H1 (cell line): ENCODE data around the gene RAB21. TPM values are rescaled to one million over a fixed set of nuclear protein-coding genes. Genes with fewer than 3 reads are reported as not detected.

Source experiments
- CTCF ChIA-PET: fragments of 300-600 bp; sonication (Branson Sonifier 250); formaldehyde crosslinking; loops from one replicate; lab custom pipeline; 2021; ENCODE audit not compliant: partially characterized antibody; lab: Charles Lee
- POLR2A ChIA-PET: fragments of 300-600 bp; sonication (Branson Sonifier 250); formaldehyde crosslinking; loops from one replicate; lab custom pipeline; 2021; ENCODE audit warnings: inconsistent platforms; ENCODE audit not compliant: partially characterized antibody; lab: Charles Lee
- DNase-seq, 2 experiments: peaks; one replicate each; pipeline versions ENCODE4 v3.0.0 to v3.0.0-alpha.2; 2010 to 2022; ENCODE audit warnings: low spot score in 2 of 2, low read depth in 1 of 2, mixed read lengths in 1 of 2
- FAIRE-seq: peaks from 2 replicates; lab custom pipeline; 2011; peaks lifted over from hg19 to GRCh38; lab: Jason Lieb, UNC
- H2AFZ ChIP-seq: 2 replicates; pipeline ENCODE4 v1.8.1; 2012; ENCODE audit warnings: low read length, inconsistent platforms
- H2AK5ac ChIP-seq: 2 replicates; pipeline ENCODE4 v1.6.1; 2013; ENCODE audit warnings: low read depth, low read length
- H2BK120ac ChIP-seq: replicated peaks from 2 replicates; pipeline ENCODE3; 2013; ENCODE audit warnings: low read depth, low read length, inconsistent platforms
- H2BK12ac ChIP-seq: 2 replicates; pipeline ENCODE4 v1.6.1; 2013; ENCODE audit warnings: low read depth, low read length
- H2BK15ac ChIP-seq: 2 replicates; pipeline ENCODE4 v1.6.1; 2013; ENCODE audit warnings: low read length
- H2BK20ac ChIP-seq: 2 replicates; pipeline ENCODE4 v1.6.1; 2013; ENCODE audit warnings: low read length
- H2BK5ac ChIP-seq: 2 replicates; pipeline ENCODE4 v1.6.1; 2013; ENCODE audit warnings: low read depth, low read length
- H3K14ac ChIP-seq: 2 replicates; pipeline ENCODE4 v1.6.1; 2013; ENCODE audit warnings: inconsistent platforms; ENCODE audit not compliant: insufficient read length
- H3K18ac ChIP-seq: 2 replicates; pipeline ENCODE4 v1.6.1; 2013; ENCODE audit warnings: low read length; ENCODE audit errors: extremely low read depth
- H3K23ac ChIP-seq: 2 replicates; pipeline ENCODE4 v1.6.1; 2013; ENCODE audit warnings: inconsistent platforms; ENCODE audit not compliant: insufficient read length
- H3K23me2 ChIP-seq: 2 replicates; pipeline ENCODE4 v1.6.1; 2013; ENCODE audit warnings: low read depth, low read length
- H3K27ac ChIP-seq: 2 replicates; pipeline ENCODE4 v1.6.1; 2011; ENCODE audit warnings: low read depth, low read length, inconsistent platforms
- H3K27me3 ChIP-seq, 4 experiments: replicated peaks in 1 of 4; 1 replicate in 1 of 4; 2 replicates in 3 of 4; pipeline versions ENCODE4 v1.6.1 to v1.8.1; 2011 to 2013; ENCODE audit warnings: low read length in 3 of 4, mild to moderate bottlenecking in 3 of 4, inconsistent platforms in 2 of 4, mixed read lengths in 2 of 4, moderate library complexity in 1 of 4; ENCODE audit not compliant: control insufficient read depth in 3 of 4, insufficient read depth in 3 of 4; ENCODE audit errors: extremely low read depth in 1 of 4
- H3K36me3 ChIP-seq, 4 experiments: 2 replicates each; pipeline versions ENCODE4 v1.6.1 to v1.8.1; 2011 to 2013; ENCODE audit warnings: mild to moderate bottlenecking in 4 of 4, low read length in 3 of 4, moderate library complexity in 2 of 4, control low read depth in 1 of 4, inconsistent platforms in 1 of 4; ENCODE audit not compliant: insufficient read depth in 4 of 4, control insufficient read depth in 2 of 4
- H3K4ac ChIP-seq: replicated peaks from 2 replicates; pipeline ENCODE3; 2013; ENCODE audit warnings: low read length, low read depth, mixed read lengths, inconsistent platforms; ENCODE audit not compliant: insufficient read length
- H3K4me1 ChIP-seq, 4 experiments: replicated peaks in 1 of 4; 1 replicate in 1 of 4; 2 replicates in 3 of 4; pipeline versions ENCODE4 v1.6.1 to v1.8.1; 2011 to 2013; ENCODE audit warnings: low read length in 3 of 4, inconsistent platforms in 2 of 4, mixed read lengths in 1 of 4; ENCODE audit not compliant: insufficient read depth in 4 of 4, control insufficient read depth in 3 of 4
- H3K4me2 ChIP-seq, 2 experiments: 2 replicates each; pipeline versions ENCODE4 v1.6.1 to v1.8.1; 2011 to 2013; ENCODE audit warnings: low read depth in 2 of 2, low read length in 2 of 2, control low read depth in 1 of 2, inconsistent platforms in 1 of 2, mild to moderate bottlenecking in 1 of 2; ENCODE audit not compliant: insufficient read depth in 1 of 2
- H3K4me3 ChIP-seq, 4 experiments: fragments of 200-600, 300-600 bp in 1 of 4; sonication (generic), shearing (Covaris generic), sonication (Bioruptor Twin) in 1 of 4; 2 replicates each; pipeline versions ENCODE4 v1.5.1 to v1.8.1; 2011 to 2016; ENCODE audit warnings: low read length in 4 of 4, low read depth in 3 of 4, control low read depth in 2 of 4, inconsistent platforms in 2 of 4, mild to moderate bottlenecking in 2 of 4, mixed read lengths in 1 of 4, moderate library complexity in 1 of 4; ENCODE audit not compliant: insufficient read depth in 2 of 4; ENCODE audit errors: extremely low read depth in 1 of 4
- H3K56ac ChIP-seq: replicated peaks from 2 replicates; pipeline ENCODE3; 2013; ENCODE audit warnings: low read depth, mild to moderate bottlenecking, mixed read lengths, low read length, inconsistent platforms; ENCODE audit not compliant: insufficient read length
- H3K79me1 ChIP-seq: 2 replicates; pipeline ENCODE4 v1.6.1; 2013; ENCODE audit warnings: low read depth, low read length, control low read depth
- H3K79me2 ChIP-seq, 2 experiments: 2 replicates each; pipeline versions ENCODE4 v1.6.1 to v1.8.1; 2012 to 2013; ENCODE audit warnings: low read length in 2 of 2, mild to moderate bottlenecking in 2 of 2, inconsistent platforms in 1 of 2; ENCODE audit not compliant: insufficient read depth in 2 of 2, control insufficient read depth in 1 of 2
- H3K9ac ChIP-seq, 4 experiments: replicated peaks in 1 of 4; 1 replicate in 1 of 4; 2 replicates in 3 of 4; pipeline versions ENCODE4 v1.6.1 to v1.8.1; 2011 to 2013; ENCODE audit warnings: low read depth in 3 of 4, low read length in 3 of 4, control low read depth in 2 of 4, mild to moderate bottlenecking in 2 of 4, moderate library complexity in 2 of 4, inconsistent platforms in 1 of 4; ENCODE audit errors: extremely low read depth in 1 of 4
- H3K9me3 ChIP-seq, 2 experiments: 2 replicates each; pipeline versions ENCODE4 v1.6.1 to v1.8.1; 2012 to 2013; ENCODE audit warnings: mild to moderate bottlenecking in 2 of 2, moderate library complexity in 2 of 2, control low read depth in 1 of 2, inconsistent platforms in 1 of 2, low read depth in 1 of 2, low read length in 1 of 2, mixed read lengths in 1 of 2; ENCODE audit not compliant: insufficient read depth in 2 of 2
- H4K20me1 ChIP-seq, 2 experiments: replicated peaks in 1 of 2; 2 replicates each; pipeline versions ENCODE3 to v1.8.1; 2011 to 2013; ENCODE audit warnings: inconsistent platforms in 2 of 2, low read length in 2 of 2, mild to moderate bottlenecking in 1 of 2; ENCODE audit not compliant: insufficient read depth in 2 of 2, control insufficient read depth in 1 of 2
- H4K5ac ChIP-seq: 2 replicates; pipeline ENCODE4 v1.6.1; 2013; ENCODE audit warnings: low read length, low read depth, mixed read lengths, inconsistent platforms; ENCODE audit not compliant: insufficient read length
- H4K8ac ChIP-seq: 2 replicates; pipeline ENCODE4 v1.8.0; 2013; ENCODE audit warnings: mild to moderate bottlenecking, moderate library complexity, low read length, inconsistent platforms; ENCODE audit not compliant: insufficient read depth; ENCODE audit errors: extremely low read depth
- H4K91ac ChIP-seq: replicated peaks from 2 replicates; pipeline ENCODE3; 2013; ENCODE audit warnings: low read length, mixed read lengths, inconsistent platforms; ENCODE audit not compliant: insufficient read length
- EP300 ChIP-seq, 2 experiments: IDR thresholded peaks; 1 replicate in 1 of 2; 2 replicates in 1 of 2; pipeline ENCODE4 v1.6.1; 2011 to 2012; ENCODE audit warnings: low read depth in 2 of 2, low read length in 2 of 2, mild to moderate bottlenecking in 2 of 2, borderline replicate concordance in 1 of 2, inconsistent platforms in 1 of 2, moderate library complexity in 1 of 2
- EZH2 ChIP-seq: fragments of 200-600 bp; sonication (generic); IDR thresholded peaks from 2 replicates; pipeline ENCODE4 v1.7.1; 2012; ENCODE audit warnings: low read depth, mild to moderate bottlenecking, moderate library complexity, low read length, inconsistent platforms; ENCODE audit not compliant: severe bottlenecking
- KDM1A ChIP-seq: fragments of 200-600, 300-600 bp; sonication (generic); IDR thresholded peaks from 2 replicates; pipeline ENCODE4 v1.7.1; 2016; ENCODE audit warnings: mild to moderate bottlenecking, low read length, borderline replicate concordance
- NANOG ChIP-seq: IDR thresholded peaks from 2 replicates; pipeline ENCODE4 v1.6.1; 2011; ENCODE audit warnings: low read length, low read depth, mild to moderate bottlenecking, inconsistent platforms; ENCODE audit not compliant: insufficient read depth, poor library complexity, severe bottlenecking
- SIN3A ChIP-seq, 2 experiments: IDR thresholded peaks in 1 of 2; conservative IDR thresholded peaks in 1 of 2; 2 replicates each; pipeline ENCODE4 v1.6.1; 2011 to 2012; ENCODE audit warnings: low read length in 2 of 2, improper control_type of control experiment in 1 of 2, low read depth in 1 of 2, mild to moderate bottlenecking in 1 of 2
- TAF1 ChIP-seq: IDR thresholded peaks from 2 replicates; pipeline ENCODE4 v1.6.1; 2011; ENCODE audit warnings: mild to moderate bottlenecking, low read depth, low read length
- WGBS, 2 experiments: shearing (Covaris generic) in 1 of 2; methylation state at CpG; one replicate each; pipeline versions ENCODE4 v1.1.6 to v1.1.7; 2013 to 2015; ENCODE audit warnings: low lambda C conversion rate in 2 of 2, mixed read lengths in 2 of 2, inconsistent platforms in 1 of 2, low coverage in 1 of 2, missing lambda C conversion rate in 1 of 2; ENCODE audit not compliant: insufficient replicate concordance in 2 of 2, insufficient coverage in 1 of 2, insufficient read length in 1 of 2; ENCODE audit errors: extremely low coverage in 1 of 2, missing lambda C conversion rate in 1 of 2; 5-methylcytosine and 5-hydroxymethylcytosine counted together
- polyA plus RNA-seq, 7 experiments: library from polyadenylated mRNA; depleted of rRNA in 3 of 7; stranded (reverse) in 5 of 7; unstranded in 2 of 7; fragments of >200 nt in 5 of 7; fragments of 200-250 nt in 2 of 7; gene quantifications; 1 replicate in 5 of 7; 2 replicates in 1 of 7; 4 replicates in 1 of 7; pipeline versions ENCODE4 v1.2.1 to v1.2.3, GENCODE V29; 2011 to 2013; ENCODE audit warnings: missing spikeins in 2 of 7, mixed read lengths in 2 of 7
- total RNA-seq: library from RNA; stranded (reverse); fragmentation: NEBNext Ultra II Directional; extraction: Animal tissue kit (Norgen Biotek cat#: 25700); gene quantifications from 2 replicates; pipeline ENCODE4 v1.2.1, GENCODE V29; 2021

Gene RAB21
- total and polyA plus RNA-seq, 2 of the 8 experiments (the other 6 are each of a cell fraction or from before 2014, with no cell fraction given): 1.2 to 47.2 TPM

GRCh38 chr12:71744522-71745300, 10.0 kb upstream of the RAB21 start:
- Histone ChIP-seq H4K20me1 (no peaks in the 10 kb centered on the region), H2AFZ (no peak overlapping the region), H3K79me2 (no peaks in the 10 kb centered on the region), H2BK15ac (no peak overlapping the region), H3K9me3 (no peaks in the 10 kb centered on the region), H4K8ac (no peak overlapping the region), H3K4me3 (no peak overlapping the region), H4K91ac (no peak overlapping the region), H2AK5ac (no peak overlapping the region), H3K18ac (no peak overlapping the region), H3K4ac (no peak overlapping the region), H3K23me2 (no peaks in the 10 kb centered on the region), H3K79me1 (no peaks in the 10 kb centered on the region), H2BK120ac (no peak overlapping the region), H3K4me2 (no peak overlapping the region), H3K9ac (no peak overlapping the region), H3K36me3 (no peaks in the 10 kb centered on the region), H2BK12ac (no peak overlapping the region), H4K5ac (no peak overlapping the region), H3K4me1 (peaks cover 0 to 3% (median 0%) of the 10 kb centered on the region in 4 experiments; a peak in 1 of 7 replicates), H3K14ac (no peak overlapping the region), H2BK20ac (no peak overlapping the region), H3K27ac (no peak overlapping the region), H2BK5ac (no peak overlapping the region), H3K23ac (no peak overlapping the region), H3K56ac (no peak overlapping the region), H3K27me3 (no peaks in the 10 kb centered on the region)
- ChIA-PET CTCF (interaction anchor here (0.6 to 9.0 kb wide), 12 partner anchors 10 to 1031 kb away, joined by 3 to 97 read pairs (median 4); partner anchors contain the start of gene THAP2), POLR2A (no interaction called here)
- WGBS, 2 experiments: 92% methylated on average over 5 of the region's 5 CpGs; no CpG with 5 or more reads in 1 of the 2 experiments
- DNase-seq (no peak), FAIRE-seq (no peak)
- TF ChIP-seq TAF1 (no peak), NANOG (no peak), KDM1A (no peak), EP300 (IDR thresholded peaks at IDR 0.05; ENCODE audit: borderline replicate concordance in 1 of 2, low read depth in 2 of 2, low read length in 2 of 2) (no peak), EZH2 (no peak), SIN3A (conservative IDR thresholded peaks at IDR 0.05 in 1 of 2, IDR thresholded peaks at IDR 0.05 in 1 of 2; ENCODE audit: low read depth in 1 of 2, low read length in 2 of 2) (no peak)
